ENCODE data around the gene EVI5L. TPM values are rescaled to one million over a fixed set of nuclear protein-coding genes. Genes with fewer than 3 reads are reported as not detected.
"Not testable (repeated sequence)": the region's sequence is repeated elsewhere in the genome, so short reads cannot be mapped to it uniquely, and the experiment has no call there.

Gene EVI5L
- total RNA-seq, 2 donors from 2014 or later, result 6.0 to 12.9 TPM

GRCh38 chr19:7808108-7808507 is 21.9 kb upstream of the EVI5L start:
- Histone ChIP-seq H3K27ac (no peak overlapping the region), H3K9me3 (no peaks in the 10 kb centered on the region), H3K4me3 (no peak overlapping the region), H3K4me1 (no peaks in the 10 kb centered on the region), H3K27me3 (no peaks in the 10 kb centered on the region), H3K36me3 (replicated peaks in 1 of 2; ENCODE audit: insufficient read depth in 1 of 2, low read depth in 2 of 2) (no peaks in the 10 kb centered on the region)
- no peak for TF ChIP-seq POLR2A (IDR thresholded peaks at IDR 0.05)
- no peak for TF ChIP-seq CTCF (IDR thresholded peaks at IDR 0.05)
- intact Hi-C loops (cut with DNase I), result loop anchor here (10.0 kb wide), 2 partner anchors 123 to 453 kb away; partner anchors contain the start of gene TRAPPC5
- ATAC-seq (no peak), DNase-seq (no peak)
- 39 to 57% methylated on average over 5 of the region's 5 CpGs for WGBS, 2 donors

- no peaks in the 10 kb centered on the region for H3K9me3 ChIP-seq
- DNase-seq (no peak), ATAC-seq (no peak)
- H3K4me1 ChIP-seq, result no peaks in the 10 kb centered on the region
- H3K27ac ChIP-seq, result no peak overlapping the region
- intact Hi-C loops (cut with DNase I), result loop anchor here (10.0 kb wide), 1 partner anchor 367 kb away; no protein-coding TSS in a partner anchor
- no peaks in the 10 kb centered on the region for H3K36me3 ChIP-seq (replicated peaks in 1 of 2; ENCODE audit: insufficient read depth in 1 of 2, low read depth in 2 of 2)
- H3K4me3 ChIP-seq, result no peak overlapping the region
- TF ChIP-seq POLR2A (IDR thresholded peaks at IDR 0.05), result no peak
- TF ChIP-seq CTCF (IDR thresholded peaks at IDR 0.05), result no peak
- no peaks in the 10 kb centered on the region for H3K27me3 ChIP-seq
- 41 to 44% methylated on average over 2 of the region's 2 CpGs for WGBS, 2 donors
Measured at GRCh38 chr19:7811989-7812388, 18.0 kb upstream of the EVI5L start.

- Histone ChIP-seq H3K4me3 (no peak overlapping the region), H3K27ac (no peak overlapping the region), H3K36me3 (replicated peaks in 1 of 2; ENCODE audit: insufficient read depth in 1 of 2, low read depth in 2 of 2) (no peaks in the 10 kb centered on the region), H3K27me3 (peaks cover 0 to 2% of the 10 kb centered on the region in 2 donors), H3K4me1 (no peaks in the 10 kb centered on the region), H3K9me3 (no peaks in the 10 kb centered on the region)
- DNase-seq (no peak), ATAC-seq (no peak)
- WGBS, 2 donors, result 34 to 40% methylated on average over 7 to 10 of the region's 10 CpGs
- TF ChIP-seq POLR2A (IDR thresholded peaks at IDR 0.05), result no peak
- TF ChIP-seq CTCF (IDR thresholded peaks at IDR 0.05), result no peak
- intact Hi-C loops (cut with DNase I), result loop anchor here (10.0 kb wide), 1 partner anchor 371 kb away; no protein-coding TSS in a partner anchor
Measured at GRCh38 chr19:7815325-7815724, 14.7 kb upstream of the EVI5L start.

- DNase-seq; H3K4me1 ChIP-seq; H3K9me3 ChIP-seq; ATAC-seq; H3K27ac ChIP-seq; H3K4me3 ChIP-seq; H3K36me3 ChIP-seq (replicated peaks in 1 of 2; ENCODE audit: insufficient read depth in 1 of 2, low read depth in 2 of 2); H3K27me3 ChIP-seq: not testable (repeated sequence)
- WGBS, 2 donors, result 89 to 98% methylated on average over 3 of the region's 3 CpGs
- intact Hi-C loops (cut with DNase I), result loop anchor here (10.0 kb wide), 1 partner anchor 371 kb away; no protein-coding TSS in a partner anchor
Measured at GRCh38 chr19:7816040-7816439, 14.0 kb upstream of the EVI5L start.

GRCh38 chr19:7817801-7818200 is 12.2 kb upstream of the EVI5L start:
- ATAC-seq (no peak), DNase-seq (no peak)
- Histone ChIP-seq H3K4me3 (no peak overlapping the region), H3K9me3 (no peaks in the 10 kb centered on the region), H3K27me3 (peaks cover 0 to 4% of the 10 kb centered on the region in 2 donors), H3K4me1 (no peaks in the 10 kb centered on the region), H3K36me3 (replicated peaks in 1 of 2; ENCODE audit: insufficient read depth in 1 of 2, low read depth in 2 of 2) (no peaks in the 10 kb centered on the region), H3K27ac (no peak overlapping the region)
- 76 to 100% methylated on average over 1 of the region's 1 CpG for WGBS, 2 donors
- intact Hi-C loops (cut with DNase I), result loop anchor here (10.0 kb wide), 1 partner anchor 373 kb away; no protein-coding TSS in a partner anchor
- TF ChIP-seq CTCF (IDR thresholded peaks at IDR 0.05), result no peak
- TF ChIP-seq POLR2A (IDR thresholded peaks at IDR 0.05), result no peak
